22Rv1 (cell line): ENCODE measurements around the gene INPP5A.

Source experiments
- ZFX ChIP-seq: fragments of 450-650 bp; IDR thresholded peaks from 2 replicates; pipeline ENCODE4 v1.6.1; 2017; ENCODE audit warnings: antibody characterized with exemption, borderline replicate concordance
- TF ChIP-seq, protein P1 (sequence below): fragments of 450-650 bp; IDR thresholded peaks from 2 replicates; pipeline ENCODE4 v1.5.1; 2017; ENCODE audit warnings: mild to moderate bottlenecking

- TF ChIP-seq, protein P1, sequence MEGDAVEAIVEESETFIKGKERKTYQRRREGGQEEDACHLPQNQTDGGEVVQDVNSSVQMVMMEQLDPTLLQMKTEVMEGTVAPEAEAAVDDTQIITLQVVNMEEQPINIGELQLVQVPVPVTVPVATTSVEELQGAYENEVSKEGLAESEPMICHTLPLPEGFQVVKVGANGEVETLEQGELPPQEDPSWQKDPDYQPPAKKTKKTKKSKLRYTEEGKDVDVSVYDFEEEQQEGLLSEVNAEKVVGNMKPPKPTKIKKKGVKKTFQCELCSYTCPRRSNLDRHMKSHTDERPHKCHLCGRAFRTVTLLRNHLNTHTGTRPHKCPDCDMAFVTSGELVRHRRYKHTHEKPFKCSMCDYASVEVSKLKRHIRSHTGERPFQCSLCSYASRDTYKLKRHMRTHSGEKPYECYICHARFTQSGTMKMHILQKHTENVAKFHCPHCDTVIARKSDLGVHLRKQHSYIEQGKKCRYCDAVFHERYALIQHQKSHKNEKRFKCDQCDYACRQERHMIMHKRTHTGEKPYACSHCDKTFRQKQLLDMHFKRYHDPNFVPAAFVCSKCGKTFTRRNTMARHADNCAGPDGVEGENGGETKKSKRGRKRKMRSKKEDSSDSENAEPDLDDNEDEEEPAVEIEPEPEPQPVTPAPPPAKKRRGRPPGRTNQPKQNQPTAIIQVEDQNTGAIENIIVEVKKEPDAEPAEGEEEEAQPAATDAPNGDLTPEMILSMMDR = no peak
- no peak for TF ChIP-seq ZFX
Observed at GRCh38 chr10:132499367-132499685, 38.3 kb upstream of the INPP5A start.
